Activated CD8-positive, alpha-beta T cell treated with anti-CD3 and anti-CD28 coated beads for 36 hours (primary cell): ENCODE results near the gene ATXN3. TPM values are rescaled to one million over a fixed set of nuclear protein-coding genes. Genes with fewer than 3 reads are reported as not detected.
A peak's percentile ranks its signal among the peaks of the same experiment; 100 is the strongest.

Experiments used
- ATAC-seq: fragments of 200-7000 bp; cut with Tn5 transposase; one replicate; pipeline ENCODE4 v1.10.0; 2021; ENCODE audit warnings: mild to moderate bottlenecking, moderate library complexity
- CTCF ChIA-PET: fragments of 350-600 bp; sonication (Branson Sonifier 250); formaldehyde crosslinking; loops from one replicate; lab custom pipeline; 2021; ENCODE audit warnings: antibody characterized with exemption; lab: Charles Lee
- POLR2A ChIA-PET: fragments of 350-600 bp; sonication (Branson Sonifier 250); formaldehyde crosslinking; loops from one replicate; lab custom pipeline; 2021; ENCODE audit warnings: antibody characterized with exemption; lab: Charles Lee
- DNase-seq: peaks from one replicate; pipeline ENCODE4 v3.0.0-alpha.2; 2020
- H3K27ac Mint-ChIP-seq: one replicate; pipeline ENCODE4 v1.8.0; 2021; ENCODE audit warnings: mild to moderate bottlenecking, mixed read lengths
- H3K27me3 Mint-ChIP-seq: one replicate; pipeline ENCODE4 v1.8.0; 2021; ENCODE audit warnings: mixed read lengths
- H3K36me3 Mint-ChIP-seq: one replicate; pipeline ENCODE4 v1.8.0; 2021; ENCODE audit warnings: low read depth, mixed read lengths
- H3K4me1 Mint-ChIP-seq: one replicate; pipeline ENCODE4 v1.8.0; 2021; ENCODE audit warnings: low read depth, mixed read lengths
- H3K4me3 Mint-ChIP-seq: one replicate; pipeline ENCODE4 v1.8.0; 2021; ENCODE audit warnings: mild to moderate bottlenecking, moderate library complexity, mixed read lengths
- H3K9me3 Mint-ChIP-seq: one replicate; pipeline ENCODE4 v1.8.0; 2021; ENCODE audit warnings: mixed read lengths
- intact Hi-C: fragments of 100-400 bp; cut with micrococcal nuclease; formaldehyde crosslinking; loops from one replicate; pipeline ENCODE4 v1.10.0; 2022
- total RNA-seq, 2 experiments: library from RNA; stranded (reverse); gene quantifications; one replicate each; pipeline ENCODE4 v1.2.3, GENCODE V29; 2021
- TF ChIP-seq, protein P1 (sequence below): fragments of 200-600 bp; IDR thresholded peaks from one replicate; pipeline ENCODE4 v1.8.0; 2022; ENCODE audit warnings: antibody characterized with exemption, mild to moderate bottlenecking

Gene ATXN3
- total RNA-seq, 2 experiments from 2014 or later, result 28.4 to 29.7 TPM

DNA sequence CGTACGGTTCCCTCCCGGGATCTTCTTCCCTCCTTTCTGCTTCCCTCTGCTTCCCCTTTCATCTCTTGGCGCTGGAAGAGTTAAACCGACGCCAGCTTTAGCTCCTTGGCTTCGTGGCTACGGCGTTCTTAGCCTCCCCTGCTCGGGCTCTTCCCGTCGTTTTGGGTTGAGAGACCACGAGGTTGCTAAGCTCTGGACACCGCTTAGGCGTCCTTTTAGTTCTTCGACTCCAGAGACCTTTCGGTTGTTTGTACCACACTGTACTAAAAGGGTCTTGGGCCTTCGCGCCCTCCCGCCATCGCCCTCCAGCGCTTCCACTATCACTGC, 15.9 kb upstream of the ATXN3 start:
- H3K36me3 Mint-ChIP-seq, result peaks cover 29% of the 10 kb centered on the region
- POLR2A ChIA-PET, result interaction anchor here (0.7 to 3.7 kb wide), 9 partner anchors 9 to 555 kb away, joined by 3 to 44 read pairs (median 10); partner anchors contain the start of genes ATXN3 and TRIP11
- DNase-seq (peak; percentile 12), ATAC-seq (no peak)
- H3K27me3 Mint-ChIP-seq, result no peaks in the 10 kb centered on the region
- peak overlapping the region; percentile 99 for H3K27ac Mint-ChIP-seq
- H3K9me3 Mint-ChIP-seq, result no peaks in the 10 kb centered on the region
- peak overlapping the region; percentile 92 for H3K4me3 Mint-ChIP-seq
- peaks cover 40% of the 10 kb centered on the region for H3K4me1 Mint-ChIP-seq
- TF ChIP-seq, protein P1, sequence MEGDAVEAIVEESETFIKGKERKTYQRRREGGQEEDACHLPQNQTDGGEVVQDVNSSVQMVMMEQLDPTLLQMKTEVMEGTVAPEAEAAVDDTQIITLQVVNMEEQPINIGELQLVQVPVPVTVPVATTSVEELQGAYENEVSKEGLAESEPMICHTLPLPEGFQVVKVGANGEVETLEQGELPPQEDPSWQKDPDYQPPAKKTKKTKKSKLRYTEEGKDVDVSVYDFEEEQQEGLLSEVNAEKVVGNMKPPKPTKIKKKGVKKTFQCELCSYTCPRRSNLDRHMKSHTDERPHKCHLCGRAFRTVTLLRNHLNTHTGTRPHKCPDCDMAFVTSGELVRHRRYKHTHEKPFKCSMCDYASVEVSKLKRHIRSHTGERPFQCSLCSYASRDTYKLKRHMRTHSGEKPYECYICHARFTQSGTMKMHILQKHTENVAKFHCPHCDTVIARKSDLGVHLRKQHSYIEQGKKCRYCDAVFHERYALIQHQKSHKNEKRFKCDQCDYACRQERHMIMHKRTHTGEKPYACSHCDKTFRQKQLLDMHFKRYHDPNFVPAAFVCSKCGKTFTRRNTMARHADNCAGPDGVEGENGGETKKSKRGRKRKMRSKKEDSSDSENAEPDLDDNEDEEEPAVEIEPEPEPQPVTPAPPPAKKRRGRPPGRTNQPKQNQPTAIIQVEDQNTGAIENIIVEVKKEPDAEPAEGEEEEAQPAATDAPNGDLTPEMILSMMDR, result no peak
- intact Hi-C loops, result no loop called here
- CTCF ChIA-PET, result interaction anchor here (1.0 to 9.6 kb wide), 3 partner anchors 9 to 15 kb away, joined by 3 to 127 read pairs (median 4); partner anchors contain the start of gene ATXN3

DNA sequence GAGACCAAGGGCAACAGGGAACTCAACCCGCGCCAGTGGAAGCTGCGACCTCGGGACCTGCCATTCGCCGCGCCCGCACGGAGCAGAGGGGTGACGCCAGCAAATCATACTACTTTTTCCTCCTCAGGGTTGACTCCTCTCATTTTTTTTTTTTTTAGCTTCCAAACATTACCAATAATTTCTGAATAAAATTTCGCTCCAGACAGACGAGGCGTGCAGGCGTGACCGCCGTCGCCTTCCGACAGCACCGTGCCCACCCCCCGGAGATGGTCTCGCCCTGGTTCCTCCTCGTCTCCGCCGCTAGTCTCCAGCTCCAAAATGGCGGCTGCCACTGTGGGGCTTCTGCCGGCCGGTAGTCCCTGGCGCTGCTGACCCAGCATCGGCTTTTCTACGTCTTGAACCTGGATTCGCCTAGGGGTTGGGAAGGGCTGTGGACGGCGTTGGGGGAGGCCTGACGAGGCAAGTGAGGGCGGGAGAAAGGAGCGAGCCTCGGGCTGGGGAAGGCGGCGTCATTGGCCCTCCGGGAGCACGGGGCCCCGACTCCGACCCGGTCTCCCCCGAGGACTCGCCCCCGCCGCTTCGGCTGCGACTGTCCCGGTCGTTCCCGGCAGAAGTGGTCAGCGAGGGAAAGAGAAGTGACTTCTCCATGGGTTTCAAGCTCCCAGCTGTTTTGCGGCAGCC, 15.4 kb upstream of the ATXN3 start, which contains the start of the genes CPSF2 and NDUFB1:
Gene CPSF2, plus strand, starts transcription at position 300 of the 681 bp plus-strand sequence. CDS start 9,016 bp downstream, outside the sequence.
Gene NDUFB1, minus strand, starts transcription at position 37 of the 681 bp plus-strand sequence. CDS start 4,069 bp downstream, outside the sequence.
- Mint-ChIP-seq H3K36me3 (peaks cover 26% of the 10 kb centered on the region), H3K9me3 (no peaks in the 10 kb centered on the region), H3K27ac (peak within 1 kb of the TSS; percentile 99), H3K4me3 (peak within 1 kb of the TSS; percentile 92), H3K4me1 (peaks cover 35% of the 10 kb centered on the region), H3K27me3 (no peaks in the 10 kb centered on the region)
- TF ChIP-seq, protein P1, result no peak
- ChIA-PET CTCF (interaction anchor here (0.9 to 9.6 kb wide), 6 partner anchors 9 to 559 kb away, joined by 3 to 127 read pairs (median 3); partner anchors contain the start of gene ATXN3), POLR2A (interaction anchor here (0.9 to 3.7 kb wide), 13 partner anchors 9 to 877 kb away, joined by 3 to 44 read pairs (median 4); partner anchors contain the start of genes ATXN3, GPR68 and TRIP11)
- ATAC-seq (peak; percentile 90), DNase-seq (peak; percentile 87)
- intact Hi-C loops, result no loop called here

DNA sequence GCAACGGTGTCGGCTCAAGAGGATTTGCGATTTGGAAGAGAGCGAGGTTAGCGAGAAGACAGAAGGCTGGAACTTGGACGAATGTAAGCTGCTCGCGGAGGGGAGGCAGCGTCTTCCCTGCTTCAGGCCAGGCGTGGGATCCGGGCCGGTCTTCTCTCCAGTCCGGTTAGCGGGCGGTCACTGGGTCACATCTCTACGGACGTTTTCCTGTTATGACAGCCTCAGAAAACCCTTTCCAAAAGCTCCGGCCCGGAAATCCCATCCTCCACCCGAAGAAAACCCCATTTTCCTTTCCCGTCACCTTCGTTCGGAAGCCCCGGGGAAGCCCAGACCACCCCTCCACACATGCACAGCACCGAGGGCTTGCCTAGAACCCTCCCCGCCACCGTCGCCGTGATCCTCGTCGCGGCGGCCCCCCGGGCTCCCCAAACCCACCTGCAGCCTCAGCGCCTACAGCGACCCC, 14.9 kb upstream of the ATXN3 start:
- ATAC-seq, result peak; percentile 14
- peak overlapping the region; percentile 99 for H3K27ac Mint-ChIP-seq
- DNase-seq, result no peak
- POLR2A ChIA-PET, result interaction anchor here (0.6 to 3.7 kb wide), 13 partner anchors 10 to 876 kb away, joined by 3 to 44 read pairs (median 4); partner anchors contain the start of genes ATXN3, GPR68 and TRIP11
- no peaks in the 10 kb centered on the region for H3K27me3 Mint-ChIP-seq
- H3K36me3 Mint-ChIP-seq, result peaks cover 28% of the 10 kb centered on the region
- no peaks in the 10 kb centered on the region for H3K9me3 Mint-ChIP-seq
- CTCF ChIA-PET, result interaction anchor here (0.9 to 9.6 kb wide), 6 partner anchors 10 to 560 kb away, joined by 3 to 127 read pairs (median 3); partner anchors contain the start of gene ATXN3
- H3K4me1 Mint-ChIP-seq, result peaks cover 37% of the 10 kb centered on the region
- peak overlapping the region; percentile 92 for H3K4me3 Mint-ChIP-seq
- TF ChIP-seq, protein P1, result no peak
- intact Hi-C loops, result no loop called here

DNA sequence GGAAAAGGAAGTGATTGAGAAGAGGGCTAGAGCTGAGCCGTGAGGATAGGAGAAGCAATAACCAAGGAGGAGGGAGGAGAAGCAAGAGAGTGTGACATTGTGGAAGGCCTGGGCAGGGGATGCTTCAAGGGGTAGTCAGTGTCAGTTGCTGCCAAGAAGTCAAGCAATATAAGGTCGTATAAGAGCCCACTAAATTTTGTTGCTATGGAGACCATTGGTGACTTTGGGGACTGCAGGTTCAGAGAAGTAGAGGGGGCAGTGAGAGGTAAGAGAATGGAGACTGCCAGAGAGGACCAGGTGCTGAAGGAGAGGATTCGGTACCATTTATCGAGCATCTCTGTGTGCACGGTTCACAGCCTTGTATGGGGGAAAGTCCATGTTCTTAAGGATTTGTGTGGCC, 3.1 kb upstream of the ATXN3 start:
- Mint-ChIP-seq H3K36me3 (peaks cover 3% of the 10 kb centered on the region), H3K9me3 (no peaks in the 10 kb centered on the region), H3K4me3 (no peak overlapping the region), H3K27ac (peak overlapping the region; percentile 5), H3K27me3 (no peaks in the 10 kb centered on the region), H3K4me1 (peaks cover 32% of the 10 kb centered on the region)
- POLR2A ChIA-PET, result interaction anchor here (1.4 to 4.2 kb wide), 2 partner anchors 12 to 105 kb away, joined by 4 to 44 read pairs; partner anchors contain the start of genes CPSF2 and NDUFB1
- no peak for ATAC-seq
- CTCF ChIA-PET, result interaction anchor here (0.6 to 4.5 kb wide), 2 partner anchors 10 to 308 kb away, joined by 3 to 127 read pairs; partner anchors contain the start of genes CPSF2 and NDUFB1
- intact Hi-C loops, result no loop called here
- DNase-seq, result no peak
- TF ChIP-seq, protein P1, result no peak
